Measurements from ENCODE around the gene MT1E.

MT1E gene

GRCh38 chr16:56649820-56650219, 24.2 kb downstream of the MT1E start:
- Histone ChIP-seq H3K4me3 (replicated peaks; ENCODE audit: insufficient read depth, low read length) (no peak overlapping the region), H3K27me3 (ENCODE audit: insufficient read depth, poor library complexity, severe bottlenecking) (peaks cover 58% of the 10 kb centered on the region), H3K27ac (replicated peaks) (no peak overlapping the region)
- DNase-seq (ENCODE audit: low read depth in 1 of 2, low spot score in 1 of 2): no peak
- TF ChIP-seq GABPA (IDR thresholded peaks at IDR 0.05; ENCODE audit: low read depth): no peak

GRCh38 chr16:56651586-56651985, 26.0 kb downstream of the MT1E start, which contains the start of gene MT1B:
Gene MT1B (plus strand): TSS chr16:56651886. CDS start chr16:56651954, 68 bp downstream.
- Histone ChIP-seq H3K27me3 (ENCODE audit: insufficient read depth, poor library complexity, severe bottlenecking) (peaks cover 46% of the 10 kb centered on the region), H3K27ac (replicated peaks) (no peak within 1 kb of the TSS), H3K4me3 (replicated peaks; ENCODE audit: insufficient read depth, low read length) (no peak within 1 kb of the TSS)
- TF ChIP-seq GABPA (IDR thresholded peaks at IDR 0.05; ENCODE audit: low read depth): no peak
- TF ChIP-seq CTCF (IDR thresholded peaks at IDR 0.05; ENCODE audit: insufficient read depth, low read length): no peak
- no peak for TF ChIP-seq REST (IDR thresholded peaks at IDR 0.05; ENCODE audit: insufficient replicate concordance, low read depth)
- no peak for TF ChIP-seq SPI1 (IDR thresholded peaks at IDR 0.05; ENCODE audit: borderline replicate concordance, low read depth)
- TF ChIP-seq POLR2AphosphoS5 (IDR thresholded peaks at IDR 0.05; ENCODE audit: low read depth): no peak
- DNase-seq (ENCODE audit: low read depth in 1 of 2, low spot score in 1 of 2): no peak

GRCh38 chr16:56652600-56652999, 27.0 kb downstream of the MT1E start:
- no peak for TF ChIP-seq SPI1 (IDR thresholded peaks at IDR 0.05; ENCODE audit: borderline replicate concordance, low read depth)
- no peak for TF ChIP-seq CTCF (IDR thresholded peaks at IDR 0.05; ENCODE audit: insufficient read depth, low read length)
- TF ChIP-seq GABPA (IDR thresholded peaks at IDR 0.05; ENCODE audit: low read depth): no peak
- no peak for TF ChIP-seq REST (IDR thresholded peaks at IDR 0.05; ENCODE audit: insufficient replicate concordance, low read depth)
- TF ChIP-seq POLR2AphosphoS5 (IDR thresholded peaks at IDR 0.05; ENCODE audit: low read depth): no peak
- Histone ChIP-seq H3K27me3 (ENCODE audit: insufficient read depth, poor library complexity, severe bottlenecking) (peaks cover 38% of the 10 kb centered on the region), H3K4me3 (replicated peaks; ENCODE audit: insufficient read depth, low read length) (no peak overlapping the region), H3K27ac (replicated peaks) (no peak overlapping the region)
- DNase-seq (ENCODE audit: low read depth in 1 of 2, low spot score in 1 of 2): no peak

GRCh38 chr16:56653218-56653617, 27.6 kb downstream of the MT1E start:
- TF ChIP-seq GABPA (IDR thresholded peaks at IDR 0.05; ENCODE audit: low read depth): no peak
- TF ChIP-seq POLR2AphosphoS5 (IDR thresholded peaks at IDR 0.05; ENCODE audit: low read depth): no peak
- TF ChIP-seq CTCF (IDR thresholded peaks at IDR 0.05; ENCODE audit: insufficient read depth, low read length): no peak
- no peak for TF ChIP-seq REST (IDR thresholded peaks at IDR 0.05; ENCODE audit: insufficient replicate concordance, low read depth)
- TF ChIP-seq SPI1 (IDR thresholded peaks at IDR 0.05; ENCODE audit: borderline replicate concordance, low read depth): no peak
- no peak for DNase-seq (ENCODE audit: low read depth in 1 of 2, low spot score in 1 of 2)
- H3K27me3 ChIP-seq (ENCODE audit: insufficient read depth, poor library complexity, severe bottlenecking): peaks cover 38% of the 10 kb centered on the region

More at GRCh38 chr16:56653218-56653617, 27.6 kb downstream of the MT1E start:
- H3K27ac ChIP-seq (replicated peaks): no peak overlapping the region
- no peak overlapping the region for H3K4me3 ChIP-seq (replicated peaks; ENCODE audit: insufficient read depth, low read length)

Measured in HL-60 (cell line).